B cell (primary cell): ENCODE data around the gene GPR108. TPM values are rescaled to one million over a fixed set of nuclear protein-coding genes. Genes with fewer than 3 reads are reported as not detected.

Experiments used
- ATAC-seq: fragments of 200-7000 bp; cut with Tn5 transposase; one replicate; pipeline ENCODE4 v1.10.0; 2021; ENCODE audit warnings: low read depth, mild to moderate bottlenecking, moderate number of reproducible peaks, moderate library complexity
- CTCF ChIA-PET: fragments of 350-600 bp; sonication (Branson Sonifier 250); formaldehyde crosslinking; loops from one replicate; lab custom pipeline; 2021; ENCODE audit warnings: antibody characterized with exemption, inconsistent platforms; lab: Charles Lee
- POLR2A ChIA-PET: fragments of 350-600 bp; sonication (Branson Sonifier 250); formaldehyde crosslinking; loops from one replicate; lab custom pipeline; 2021; ENCODE audit warnings: antibody characterized with exemption; lab: Charles Lee
- DNase-seq: peaks from one replicate; pipeline ENCODE4 v3.0.0; 2013
- H2AFZ ChIP-seq: 2 replicates; pipeline ENCODE4 v1.6.1; 2012; ENCODE audit warnings: mild to moderate bottlenecking, low read depth, low read length; ENCODE audit not compliant: insufficient read depth, poor library complexity, severe bottlenecking
- H3K27ac ChIP-seq, 2 donors: 1 replicate in 1 of 2; 2 replicates in 1 of 2; pipeline ENCODE4 v1.5.1; 2012 to 2013; ENCODE audit warnings: low read length in 2 of 2, mild to moderate bottlenecking in 2 of 2, moderate library complexity in 1 of 2
- H3K27me3 ChIP-seq, 4 experiments: fragments of 200-600 bp in 1 of 4; sonication (generic) in 1 of 4; replicated peaks in 1 of 4; 1 replicate in 2 of 4; 2 replicates in 2 of 4; pipeline versions ENCODE4 v1.6.1 to v1.7.0; 2013 to 2016; ENCODE audit warnings: low read length in 3 of 4, mild to moderate bottlenecking in 2 of 4, mixed read lengths in 1 of 4, moderate library complexity in 1 of 4; ENCODE audit not compliant: insufficient read depth in 4 of 4, control insufficient read depth in 3 of 4; ENCODE audit errors: control extremely low read depth in 1 of 4
- H3K36me3 ChIP-seq, 2 experiments: replicated peaks in 1 of 2; 1 replicate in 1 of 2; 2 replicates in 1 of 2; pipeline versions ENCODE4 v1.6.1 to v1.7.1; 2013; ENCODE audit warnings: low read length in 1 of 2; ENCODE audit not compliant: insufficient read depth in 2 of 2, control insufficient read depth in 1 of 2; ENCODE audit errors: control extremely low read depth in 1 of 2, extremely low read depth in 1 of 2
- H3K4me1 ChIP-seq, 2 donors: fragments of 200-600 bp in 1 of 2; sonication (generic) in 1 of 2; 1 replicate in 1 of 2; 2 replicates in 1 of 2; pipeline versions ENCODE4 v1.5.1 to v1.6.1; 2013 to 2017; ENCODE audit warnings: low read length in 2 of 2; ENCODE audit not compliant: control insufficient read depth in 2 of 2, insufficient read depth in 2 of 2
- H3K4me2 ChIP-seq: replicated peaks from 2 replicates; pipeline ENCODE3; 2012; ENCODE audit warnings: mild to moderate bottlenecking, low read depth, low read length; ENCODE audit not compliant: poor library complexity, severe bottlenecking
- H3K4me3 ChIP-seq, 5 experiments: fragments of 200-600 bp in 1 of 5; sonication (generic) in 1 of 5; 1 replicate in 3 of 5; 2 replicates in 2 of 5; pipeline versions ENCODE4 v1.5.1 to v1.7.0; 2011 to 2016; ENCODE audit warnings: low read length in 4 of 5, mild to moderate bottlenecking in 4 of 5, low read depth in 2 of 5, control low read depth in 1 of 5, moderate library complexity in 1 of 5; ENCODE audit not compliant: insufficient read depth in 1 of 5; ENCODE audit errors: control extremely low read depth in 1 of 5, extremely low read depth in 1 of 5
- H3K79me2 ChIP-seq: fragments of 200-600 bp; sonication (generic); one replicate; pipeline ENCODE4 v1.6.0; 2016; ENCODE audit warnings: low read length; ENCODE audit not compliant: control insufficient read depth, insufficient read depth
- H3K9ac ChIP-seq: fragments of 200-600 bp; sonication (generic); 2 replicates; pipeline ENCODE4 v1.6.1; 2017; ENCODE audit warnings: mild to moderate bottlenecking, low read length, moderate library complexity
- H3K9me3 ChIP-seq, 3 donors: one replicate each; pipeline versions ENCODE4 v1.6.1 to v1.7.1; 2013; ENCODE audit warnings: low read length in 2 of 3; ENCODE audit not compliant: control insufficient read depth in 2 of 3, insufficient read depth in 1 of 3; ENCODE audit errors: control extremely low read depth in 1 of 3
- H4K20me1 ChIP-seq: 2 replicates; pipeline ENCODE4 v1.6.0; 2012; ENCODE audit warnings: mild to moderate bottlenecking, low read length; ENCODE audit not compliant: insufficient read depth, control insufficient read depth, poor library complexity, severe bottlenecking
- H3K27ac Mint-ChIP-seq: one replicate; pipeline ENCODE4 v1.8.0; 2021; ENCODE audit warnings: mixed read lengths
- H3K27me3 Mint-ChIP-seq: one replicate; pipeline ENCODE4 v1.8.0; 2021; ENCODE audit warnings: mixed read lengths
- H3K4me1 Mint-ChIP-seq: one replicate; pipeline ENCODE4 v1.8.0; 2021; ENCODE audit warnings: mixed read lengths
- H3K4me3 Mint-ChIP-seq: one replicate; pipeline ENCODE4 v1.8.0; 2021; ENCODE audit warnings: mixed read lengths
- H3K9me3 Mint-ChIP-seq: one replicate; pipeline ENCODE4 v1.8.0; 2022; ENCODE audit warnings: mixed read lengths; ENCODE audit not compliant: insufficient read depth
- CTCF ChIP-seq: fragments of 200-600 bp; IDR thresholded peaks from one replicate; pipeline ENCODE4 v1.8.0; 2022; ENCODE audit warnings: antibody characterized with exemption, mild to moderate bottlenecking
- EZH2 ChIP-seq: IDR thresholded peaks from 2 replicates; pipeline ENCODE4 v1.6.1; 2012; ENCODE audit warnings: borderline replicate concordance, low read depth, mild to moderate bottlenecking, moderate library complexity, low read length; ENCODE audit not compliant: insufficient read depth, poor library complexity, severe bottlenecking
- WGBS: methylation state at CpG from one replicate; pipeline ENCODE4 v1.1.5; 2013; ENCODE audit warnings: missing lambda C conversion rate; ENCODE audit not compliant: insufficient coverage; 5-methylcytosine and 5-hydroxymethylcytosine counted together
- intact Hi-C: fragments of 100-400 bp; cut with micrococcal nuclease; formaldehyde crosslinking; loops from one replicate; pipeline ENCODE4 v1.10.0; 2022
- polyA plus RNA-seq: library from polyadenylated mRNA; depleted of rRNA; stranded (reverse); fragments of >200 nt; gene quantifications from 2 replicates; pipeline ENCODE4 v1.2.3, GENCODE V29; 2012
- total RNA-seq, 2 donors: library from RNA; stranded (reverse); fragments of 120-200 nt in 1 of 2; gene quantifications; 1 replicate in 1 of 2; 2 replicates in 1 of 2; pipeline versions ENCODE4 v1.2.3 to v1.2.4, GENCODE V29; 2013 to 2022

GPR108 gene
- total and polyA plus RNA-seq, 2 donors (not counting 1 experiment from before 2014, with no cell fraction given) = 79.0 to 82.5 TPM

- ATAC-seq = no peak
- WGBS = 58% methylated on average over 2 of the region's 3 CpGs
- H3K4me2 ChIP-seq = no peak overlapping the region
These were observed 54.7 kb downstream of the GPR108 start for GRCh38 chr19:6682607-6683128.

More at GRCh38 chr19:6682607-6683128, 54.7 kb downstream of the GPR108 start:
- no peak for DNase-seq
- Histone ChIP-seq H3K27ac (no peak overlapping the region), H3K27me3 (peaks cover 0 to 5% (median 0%) of the 10 kb centered on the region in 4 experiments), H2AFZ (no peak overlapping the region), H3K4me1 (no peaks in the 10 kb centered on the region), H4K20me1 (no peaks in the 10 kb centered on the region), H3K9ac (no peak overlapping the region), H3K9me3 (peaks cover 0 to 6% (median 0%) of the 10 kb centered on the region in 3 donors), H3K79me2 (no peaks in the 10 kb centered on the region), H3K36me3 (no peaks in the 10 kb centered on the region), H3K4me3 (no peak overlapping the region)
- Mint-ChIP-seq H3K27me3 (peaks cover 19% of the 10 kb centered on the region), H3K9me3 (no peaks in the 10 kb centered on the region), H3K4me3 (no peak overlapping the region), H3K4me1 (no peaks in the 10 kb centered on the region), H3K27ac (no peak overlapping the region)
- CTCF ChIA-PET = no interaction called here
- intact Hi-C loops = no loop called here
- POLR2A ChIA-PET = interaction anchor here (0.6 kb wide), 1 partner anchor 54 kb away, joined by 9 read pairs; no protein-coding TSS in a partner anchor
- TF ChIP-seq CTCF (no peak), EZH2 (no peak)
